GM21723 (cell line): ENCODE data around the gene CCDC92.
A peak's percentile ranks its signal among the peaks of the same experiment; 100 is the strongest.

Experiments used
- ATAC-seq: cut with Tn5 transposase; IDR thresholded peaks from one replicate; pipeline ENCODE4 v1.9.1; 2021; ENCODE audit warnings: mild to moderate bottlenecking, moderate library complexity; ENCODE audit not compliant: unreplicated experiment

The CCDC92 gene

GRCh38 chr12:123979566-123979965, 6.9 kb upstream of the CCDC92 start:
- no peak for ATAC-seq

- no peak for ATAC-seq
Measured at GRCh38 chr12:123976227-123976826, 3.7 kb upstream of the CCDC92 start.

- ATAC-seq, result peak; percentile 26
Measured at GRCh38 chr12:123973552-123974341, 1.1 kb upstream of the CCDC92 start.

GRCh38 chr12:123971770-123972456, 718 bp downstream of the CCDC92 start:
- peak; percentile 26 for ATAC-seq

GRCh38 chr12:123971449-123971769, 1.2 kb downstream of the CCDC92 start:
- ATAC-seq, result no peak

GRCh38 chr12:123967121-123967586, 5.5 kb downstream of the CCDC92 start:
- ATAC-seq, result no peak

- ATAC-seq, result no peak
Measured at GRCh38 chr12:123966596-123966995, 6.0 kb downstream of the CCDC92 start.

GRCh38 chr12:123965382-123965781, 7.2 kb downstream of the CCDC92 start:
- no peak for ATAC-seq

- no peak for ATAC-seq
Measured at GRCh38 chr12:123963821-123964220, 8.8 kb downstream of the CCDC92 start.

- ATAC-seq, result no peak
Measured at GRCh38 chr12:123962513-123962912, 10.1 kb downstream of the CCDC92 start.

GRCh38 chr12:123961585-123962345, 10.9 kb downstream of the CCDC92 start:
- no peak for ATAC-seq

GRCh38 chr12:123960856-123961255, 11.8 kb downstream of the CCDC92 start:
- no peak for ATAC-seq

- no peak for ATAC-seq
Measured at GRCh38 chr12:123960029-123960735, 12.4 kb downstream of the CCDC92 start.

GRCh38 chr12:123958876-123959275, 13.8 kb downstream of the CCDC92 start:
- ATAC-seq, result no peak

GRCh38 chr12:123958462-123958861, 14.2 kb downstream of the CCDC92 start:
- no peak for ATAC-seq

- ATAC-seq, result no peak
Measured at GRCh38 chr12:123957196-123957595, 15.4 kb downstream of the CCDC92 start.

- ATAC-seq, result no peak
Measured at GRCh38 chr12:123956249-123956648, 16.4 kb downstream of the CCDC92 start.

GRCh38 chr12:123954647-123955350, 17.8 kb downstream of the CCDC92 start:
- no peak for ATAC-seq

- ATAC-seq, result no peak
Measured at GRCh38 chr12:123952037-123952436, 20.6 kb downstream of the CCDC92 start.

- ATAC-seq, result no peak
Measured at GRCh38 chr12:123951467-123951866, 21.2 kb downstream of the CCDC92 start.
